GM18505 (cell line): ENCODE results near the gene CENPA.
A peak's percentile ranks its signal among the peaks of the same experiment; 100 is the strongest.
"Not testable (repeated sequence)": the region's sequence is repeated elsewhere in the genome, so short reads cannot be mapped to it uniquely, and the experiment has no call there.

Experiments used
- ATAC-seq: cut with Tn5 transposase; IDR thresholded peaks from one replicate; pipeline ENCODE4 v1.9.1; 2021; ENCODE audit not compliant: unreplicated experiment
- POLR2A ChIP-seq: IDR thresholded peaks from 4 replicates; pipeline ENCODE4 v1.6.1; 2011; ENCODE audit warnings: borderline replicate concordance; ENCODE audit not compliant: insufficient read depth, insufficient read length; ENCODE audit errors: extremely low read depth

Gene CENPA

GRCh38 chr2:26785431-26786206 lies at the start of gene CENPA:
Gene CENPA (plus strand): TSS chr2:26786056. CDS start chr2:26786197, 141 bp downstream.
- ATAC-seq: peak; percentile 97

GRCh38 chr2:26737221-26737620 lies 48.6 kb upstream of the CENPA start:
- no peak for ATAC-seq
- TF ChIP-seq POLR2A: no peak

More at GRCh38 chr2:26785431-26786206, at the start of gene CENPA:
- peak; percentile 61 for TF ChIP-seq POLR2A

- no peak for TF ChIP-seq POLR2A
- no peak for ATAC-seq
Measured at GRCh38 chr2:26738481-26738880, 47.4 kb upstream of the CENPA start.

- ATAC-seq: no peak
- TF ChIP-seq POLR2A: no peak
Measured at GRCh38 chr2:26739514-26739913, 46.3 kb upstream of the CENPA start.

- no peak for ATAC-seq
- no peak for TF ChIP-seq POLR2A
Measured at GRCh38 chr2:26740346-26740745, 45.5 kb upstream of the CENPA start.

- ATAC-seq: no peak
- TF ChIP-seq POLR2A: no peak
Measured at GRCh38 chr2:26740890-26741302, 45.0 kb upstream of the CENPA start.

GRCh38 chr2:26742048-26742770 lies 43.6 kb upstream of the CENPA start:
- no peak for ATAC-seq
- no peak for TF ChIP-seq POLR2A

GRCh38 chr2:26743852-26744251 lies 42.0 kb upstream of the CENPA start:
- no peak for TF ChIP-seq POLR2A
- ATAC-seq: no peak

- TF ChIP-seq POLR2A: no peak
- no peak for ATAC-seq
Measured at GRCh38 chr2:26744953-26745352, 40.9 kb upstream of the CENPA start.

GRCh38 chr2:26745609-26746327 lies 40.1 kb upstream of the CENPA start:
- no peak for ATAC-seq
- TF ChIP-seq POLR2A: no peak

- TF ChIP-seq POLR2A: no peak
Measured at GRCh38 chr2:26746934-26747333, 38.9 kb upstream of the CENPA start.

GRCh38 chr2:26749787-26750420 lies 36.0 kb upstream of the CENPA start:
- not testable (repeated sequence) for ATAC-seq

More at GRCh38 chr2:26746934-26747333, 38.9 kb upstream of the CENPA start:
- no peak for ATAC-seq

GRCh38 chr2:26750467-26750866 lies 35.4 kb upstream of the CENPA start:
- ATAC-seq: not testable (repeated sequence)
